HEK293T (cell line): Measurements from ENCODE around the gene ZNF181.
A peak's percentile ranks its signal among the peaks of the same experiment; 100 is the strongest.

Experiments used
- ARNT ChIP-seq: fragments of 450-650 bp; IDR thresholded peaks from 2 replicates; pipeline ENCODE4 v1.6.1; 2017; ENCODE audit warnings: mild to moderate bottlenecking
- BHLHE40 ChIP-seq: fragments of 450-650 bp; IDR thresholded peaks from 2 replicates; pipeline ENCODE4 v1.6.1; 2016; ENCODE audit warnings: mild to moderate bottlenecking, moderate library complexity, borderline replicate concordance
- ELF4 ChIP-seq: fragments of 450-650 bp; IDR thresholded peaks from 2 replicates; pipeline ENCODE4 v1.6.1; 2017; ENCODE audit warnings: antibody characterized with exemption
- FOXM1 ChIP-seq: fragments of 450-650 bp; IDR thresholded peaks from 2 replicates; pipeline ENCODE4 v1.6.1; 2017; ENCODE audit warnings: mild to moderate bottlenecking, borderline replicate concordance
- HDGF ChIP-seq: fragments of 450-650 bp; IDR thresholded peaks from 2 replicates; pipeline ENCODE4 v1.6.1; 2017; ENCODE audit warnings: antibody characterized with exemption, borderline replicate concordance
- L3MBTL2 ChIP-seq: fragments of 450-650 bp; conservative IDR thresholded peaks from 2 replicates; pipeline ENCODE4 v1.6.1; 2016; ENCODE audit warnings: mild to moderate bottlenecking
- LEF1 ChIP-seq: fragments of 450-650 bp; IDR thresholded peaks from 2 replicates; pipeline ENCODE4 v1.6.1; 2017; ENCODE audit warnings: mild to moderate bottlenecking, borderline replicate concordance
- NFRKB ChIP-seq: fragments of 450-650 bp; IDR thresholded peaks from 2 replicates; pipeline ENCODE4 v1.6.1; 2016; ENCODE audit warnings: mild to moderate bottlenecking, moderate library complexity
- SP1 ChIP-seq: fragments of 450-650 bp; IDR thresholded peaks from 2 replicates; pipeline ENCODE4 v1.6.1; 2017
- TARDBP ChIP-seq: fragments of 450-650 bp; IDR thresholded peaks from 2 replicates; pipeline ENCODE4 v1.6.1; 2016
- ZNF384 ChIP-seq: fragments of 450-650 bp; IDR thresholded peaks from 2 replicates; pipeline ENCODE4 v1.6.1; 2016
- TF ChIP-seq, protein P1 (sequence below): fragments of 450-650 bp; IDR thresholded peaks from 2 replicates; pipeline ENCODE4 v1.6.1; 2016

DNA sequence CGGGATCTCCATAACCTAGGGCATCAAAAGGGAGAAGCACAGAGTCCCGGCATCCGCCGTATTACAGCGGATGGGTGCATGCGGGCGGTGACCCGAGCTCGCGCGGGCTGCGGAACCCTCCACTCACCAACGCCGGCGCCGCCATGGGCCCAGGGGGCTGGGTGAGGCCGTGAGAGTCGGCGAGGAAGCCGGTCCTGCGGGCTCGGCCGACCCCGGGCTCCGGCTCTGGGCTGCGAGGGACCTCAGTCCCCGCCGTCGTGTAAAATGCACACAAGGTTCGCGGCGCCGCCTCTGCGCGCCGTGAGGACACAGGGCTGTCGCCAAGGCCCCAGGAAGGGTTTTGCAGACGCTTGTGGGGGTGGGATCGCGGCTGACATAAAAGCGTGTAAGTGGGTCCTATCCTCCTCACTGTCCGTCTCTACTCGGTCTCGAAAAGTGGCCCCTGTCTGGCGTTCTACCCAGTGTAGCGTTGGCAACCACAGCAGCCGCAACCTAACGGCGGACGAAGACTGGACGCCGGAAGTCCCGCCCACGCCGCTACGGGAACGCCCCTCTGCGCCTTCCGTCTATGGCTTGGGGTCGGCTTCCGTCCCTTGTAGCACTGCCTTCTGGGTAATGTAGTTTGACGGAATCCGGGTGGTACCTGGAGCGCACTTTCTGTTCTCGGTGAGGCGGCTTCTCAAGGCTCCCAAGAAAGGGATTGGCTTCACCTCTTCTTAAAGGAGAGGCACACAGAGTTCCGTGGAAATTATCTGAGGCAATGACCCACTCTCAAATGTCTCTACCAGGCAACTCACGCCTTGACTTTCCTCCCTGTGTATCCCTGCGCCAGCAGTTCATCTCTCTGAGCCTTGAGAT lies 38.9 kb downstream of the ZNF181 start, which contains the start of gene ZNF599:
- TF ChIP-seq HDGF (no peak), NFRKB (no peak), SP1 (no peak), TARDBP (no peak), ZNF384 (no peak), L3MBTL2 (peak; percentile 94), BHLHE40 (no peak), FOXM1 (no peak), LEF1 (no peak), ELF4 (peak; percentile 53; the same call in 1 of the 2 replicates), ARNT (no peak)
- TF ChIP-seq, protein P1, sequence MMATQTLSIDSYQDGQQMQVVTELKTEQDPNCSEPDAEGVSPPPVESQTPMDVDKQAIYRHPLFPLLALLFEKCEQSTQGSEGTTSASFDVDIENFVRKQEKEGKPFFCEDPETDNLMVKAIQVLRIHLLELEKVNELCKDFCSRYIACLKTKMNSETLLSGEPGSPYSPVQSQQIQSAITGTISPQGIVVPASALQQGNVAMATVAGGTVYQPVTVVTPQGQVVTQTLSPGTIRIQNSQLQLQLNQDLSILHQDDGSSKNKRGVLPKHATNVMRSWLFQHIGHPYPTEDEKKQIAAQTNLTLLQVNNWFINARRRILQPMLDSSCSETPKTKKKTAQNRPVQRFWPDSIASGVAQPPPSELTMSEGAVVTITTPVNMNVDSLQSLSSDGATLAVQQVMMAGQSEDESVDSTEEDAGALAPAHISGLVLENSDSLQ = peak; percentile 47; the same call in 1 of the 2 replicates
